HG02870 (cell line): ENCODE results near the gene DDX56.
A peak's percentile ranks its signal among the peaks of the same experiment; 100 is the strongest.

ENCODE experiments used
- ATAC-seq: cut with Tn5 transposase; IDR thresholded peaks from one replicate; pipeline ENCODE4 v1.9.1; 2021; ENCODE audit warnings: mild to moderate bottlenecking, moderate library complexity; ENCODE audit not compliant: unreplicated experiment

Gene DDX56

GRCh38 chr7:44573464-44574286 is at the start of gene DDX56:
Gene DDX56, minus strand, starts transcription at chr7:44573908. Its CDS starts 13 bp downstream, at chr7:44573895.
- ATAC-seq, result peak; percentile 89

GRCh38 chr7:44622342-44623151 is 48.8 kb upstream of the DDX56 start:
- peak; percentile 70 for ATAC-seq

GRCh38 chr7:44621750-44622103 is 48.0 kb upstream of the DDX56 start:
- no peak for ATAC-seq

- ATAC-seq, result no peak
These were observed 47.5 kb upstream of the DDX56 start for GRCh38 chr7:44621034-44621749.

GRCh38 chr7:44618753-44619152 is 45.0 kb upstream of the DDX56 start:
- no peak for ATAC-seq

- no peak for ATAC-seq
These were observed 44.3 kb upstream of the DDX56 start for GRCh38 chr7:44618045-44618444.

- ATAC-seq, result peak; percentile 45
These were observed 43.6 kb upstream of the DDX56 start for GRCh38 chr7:44617225-44617890.

- no peak for ATAC-seq
These were observed 42.8 kb upstream of the DDX56 start for GRCh38 chr7:44616545-44616944.

- no peak for ATAC-seq
These were observed 42.1 kb upstream of the DDX56 start for GRCh38 chr7:44615793-44616192.

- peak; percentile 38 for ATAC-seq
These were observed 41.5 kb upstream of the DDX56 start for GRCh38 chr7:44615149-44615611.

GRCh38 chr7:44609829-44610228 is 36.1 kb upstream of the DDX56 start:
- ATAC-seq, result no peak

GRCh38 chr7:44608916-44609648 is 35.4 kb upstream of the DDX56 start:
- no peak for ATAC-seq

- ATAC-seq, result no peak
These were observed 33.7 kb upstream of the DDX56 start for GRCh38 chr7:44607141-44608068.

GRCh38 chr7:44606341-44607140 is 32.8 kb upstream of the DDX56 start, which contains the start of gene OGDH:
Gene OGDH, plus strand, starts transcription at chr7:44606627. Its CDS starts 17,717 bp downstream, at chr7:44624344.
- peak; percentile 93 for ATAC-seq

GRCh38 chr7:44604941-44605340 is 31.2 kb upstream of the DDX56 start:
- ATAC-seq, result no peak

- ATAC-seq, result no peak
These were observed 29.5 kb upstream of the DDX56 start for GRCh38 chr7:44603193-44603592.

- no peak for ATAC-seq
These were observed 28.8 kb upstream of the DDX56 start for GRCh38 chr7:44602576-44602910.

- ATAC-seq, result no peak
These were observed 25.5 kb upstream of the DDX56 start for GRCh38 chr7:44599222-44599621.
